B cell (primary cell): ENCODE results near the gene PLPPR2. TPM values are rescaled to one million over a fixed set of nuclear protein-coding genes. Genes with fewer than 3 reads are reported as not detected.

ENCODE experiments used
- ATAC-seq: fragments of 200-7000 bp; cut with Tn5 transposase; one replicate; pipeline ENCODE4 v1.10.0; 2021; ENCODE audit warnings: low read depth, mild to moderate bottlenecking, moderate number of reproducible peaks, moderate library complexity
- CTCF ChIA-PET: fragments of 350-600 bp; sonication (Branson Sonifier 250); formaldehyde crosslinking; loops from one replicate; lab custom pipeline; 2021; ENCODE audit warnings: antibody characterized with exemption, inconsistent platforms; lab: Charles Lee
- POLR2A ChIA-PET: fragments of 350-600 bp; sonication (Branson Sonifier 250); formaldehyde crosslinking; loops from one replicate; lab custom pipeline; 2021; ENCODE audit warnings: antibody characterized with exemption; lab: Charles Lee
- DNase-seq: peaks from one replicate; pipeline ENCODE4 v3.0.0; 2013
- H2AFZ ChIP-seq: 2 replicates; pipeline ENCODE4 v1.6.1; 2012; ENCODE audit warnings: mild to moderate bottlenecking, low read depth, low read length; ENCODE audit not compliant: insufficient read depth, poor library complexity, severe bottlenecking
- H3K27ac ChIP-seq, 2 donors: 1 replicate in 1 of 2; 2 replicates in 1 of 2; pipeline ENCODE4 v1.5.1; 2012 to 2013; ENCODE audit warnings: low read length in 2 of 2, mild to moderate bottlenecking in 2 of 2, moderate library complexity in 1 of 2
- H3K27me3 ChIP-seq, 4 experiments: fragments of 200-600 bp in 1 of 4; sonication (generic) in 1 of 4; replicated peaks in 1 of 4; 1 replicate in 2 of 4; 2 replicates in 2 of 4; pipeline versions ENCODE4 v1.6.1 to v1.7.0; 2013 to 2016; ENCODE audit warnings: low read length in 3 of 4, mild to moderate bottlenecking in 2 of 4, mixed read lengths in 1 of 4, moderate library complexity in 1 of 4; ENCODE audit not compliant: insufficient read depth in 4 of 4, control insufficient read depth in 3 of 4; ENCODE audit errors: control extremely low read depth in 1 of 4
- H3K36me3 ChIP-seq, 2 experiments: replicated peaks in 1 of 2; 1 replicate in 1 of 2; 2 replicates in 1 of 2; pipeline versions ENCODE4 v1.6.1 to v1.7.1; 2013; ENCODE audit warnings: low read length in 1 of 2; ENCODE audit not compliant: insufficient read depth in 2 of 2, control insufficient read depth in 1 of 2; ENCODE audit errors: control extremely low read depth in 1 of 2, extremely low read depth in 1 of 2
- H3K4me1 ChIP-seq, 2 donors: fragments of 200-600 bp in 1 of 2; sonication (generic) in 1 of 2; 1 replicate in 1 of 2; 2 replicates in 1 of 2; pipeline versions ENCODE4 v1.5.1 to v1.6.1; 2013 to 2017; ENCODE audit warnings: low read length in 2 of 2; ENCODE audit not compliant: control insufficient read depth in 2 of 2, insufficient read depth in 2 of 2
- H3K4me2 ChIP-seq: replicated peaks from 2 replicates; pipeline ENCODE3; 2012; ENCODE audit warnings: mild to moderate bottlenecking, low read depth, low read length; ENCODE audit not compliant: poor library complexity, severe bottlenecking
- H3K4me3 ChIP-seq, 5 experiments: fragments of 200-600 bp in 1 of 5; sonication (generic) in 1 of 5; 1 replicate in 3 of 5; 2 replicates in 2 of 5; pipeline versions ENCODE4 v1.5.1 to v1.7.0; 2011 to 2016; ENCODE audit warnings: low read length in 4 of 5, mild to moderate bottlenecking in 4 of 5, low read depth in 2 of 5, control low read depth in 1 of 5, moderate library complexity in 1 of 5; ENCODE audit not compliant: insufficient read depth in 1 of 5; ENCODE audit errors: control extremely low read depth in 1 of 5, extremely low read depth in 1 of 5
- H3K79me2 ChIP-seq: fragments of 200-600 bp; sonication (generic); one replicate; pipeline ENCODE4 v1.6.0; 2016; ENCODE audit warnings: low read length; ENCODE audit not compliant: control insufficient read depth, insufficient read depth
- H3K9ac ChIP-seq: fragments of 200-600 bp; sonication (generic); 2 replicates; pipeline ENCODE4 v1.6.1; 2017; ENCODE audit warnings: mild to moderate bottlenecking, low read length, moderate library complexity
- H3K9me3 ChIP-seq, 3 donors: one replicate each; pipeline versions ENCODE4 v1.6.1 to v1.7.1; 2013; ENCODE audit warnings: low read length in 2 of 3; ENCODE audit not compliant: control insufficient read depth in 2 of 3, insufficient read depth in 1 of 3; ENCODE audit errors: control extremely low read depth in 1 of 3
- H4K20me1 ChIP-seq: 2 replicates; pipeline ENCODE4 v1.6.0; 2012; ENCODE audit warnings: mild to moderate bottlenecking, low read length; ENCODE audit not compliant: insufficient read depth, control insufficient read depth, poor library complexity, severe bottlenecking
- H3K27ac Mint-ChIP-seq: one replicate; pipeline ENCODE4 v1.8.0; 2021; ENCODE audit warnings: mixed read lengths
- H3K27me3 Mint-ChIP-seq: one replicate; pipeline ENCODE4 v1.8.0; 2021; ENCODE audit warnings: mixed read lengths
- H3K4me1 Mint-ChIP-seq: one replicate; pipeline ENCODE4 v1.8.0; 2021; ENCODE audit warnings: mixed read lengths
- H3K4me3 Mint-ChIP-seq: one replicate; pipeline ENCODE4 v1.8.0; 2021; ENCODE audit warnings: mixed read lengths
- H3K9me3 Mint-ChIP-seq: one replicate; pipeline ENCODE4 v1.8.0; 2022; ENCODE audit warnings: mixed read lengths; ENCODE audit not compliant: insufficient read depth
- CTCF ChIP-seq: fragments of 200-600 bp; IDR thresholded peaks from one replicate; pipeline ENCODE4 v1.8.0; 2022; ENCODE audit warnings: antibody characterized with exemption, mild to moderate bottlenecking
- EZH2 ChIP-seq: IDR thresholded peaks from 2 replicates; pipeline ENCODE4 v1.6.1; 2012; ENCODE audit warnings: borderline replicate concordance, low read depth, mild to moderate bottlenecking, moderate library complexity, low read length; ENCODE audit not compliant: insufficient read depth, poor library complexity, severe bottlenecking
- WGBS: methylation state at CpG from one replicate; pipeline ENCODE4 v1.1.5; 2013; ENCODE audit warnings: missing lambda C conversion rate; ENCODE audit not compliant: insufficient coverage; 5-methylcytosine and 5-hydroxymethylcytosine counted together
- intact Hi-C: fragments of 100-400 bp; cut with micrococcal nuclease; formaldehyde crosslinking; loops from one replicate; pipeline ENCODE4 v1.10.0; 2022
- polyA plus RNA-seq: library from polyadenylated mRNA; depleted of rRNA; stranded (reverse); fragments of >200 nt; gene quantifications from 2 replicates; pipeline ENCODE4 v1.2.3, GENCODE V29; 2012
- total RNA-seq, 2 donors: library from RNA; stranded (reverse); fragments of 120-200 nt in 1 of 2; gene quantifications; 1 replicate in 1 of 2; 2 replicates in 1 of 2; pipeline versions ENCODE4 v1.2.3 to v1.2.4, GENCODE V29; 2013 to 2022

Gene PLPPR2
- total and polyA plus RNA-seq, 2 donors (not counting 1 experiment from before 2014, with no cell fraction given) = 3.8 to 11.1 TPM

GRCh38 chr19:11375143-11375948, 20.1 kb downstream of the PLPPR2 start:
- Histone ChIP-seq H3K36me3 (no peaks in the 10 kb centered on the region), H3K4me1 (peaks cover 31 to 36% of the 10 kb centered on the region in 2 donors), H3K27ac (peak overlapping the region; percentile 70 to 88), H3K27me3 (no peaks in the 10 kb centered on the region), H4K20me1 (no peaks in the 10 kb centered on the region), H3K9ac (peak overlapping the region; percentile 82), H3K4me3 (peak overlapping the region; percentile 64 to 83 (median 74)), H2AFZ (peak overlapping the region; percentile 84), H3K4me2 (peak overlapping the region; percentile 96), H3K79me2 (peaks cover 16% of the 10 kb centered on the region), H3K9me3 (no peaks in the 10 kb centered on the region)
- DNase-seq = peak; percentile 79
- H3K4me1 Mint-ChIP-seq = peaks cover 20% of the 10 kb centered on the region
- intact Hi-C loops = loop anchor here (2.0 to 10.0 kb wide), 2 partner anchors 83 to 1561 kb away; partner anchors contain the start of gene FBXL12
- ChIA-PET POLR2A (interaction anchor here (0.5 to 2.5 kb wide), 11 partner anchors 8 to 914 kb away, joined by 3 to 23 read pairs (median 6); partner anchors contain the start of genes CCDC159, EPOR, RAB3D and TMEM205), CTCF (interaction anchor here (0.5 to 4.6 kb wide), 11 partner anchors 8 to 110 kb away, joined by 3 to 37 read pairs (median 5); partner anchors contain the start of gene EPOR)
- no peak overlapping the region for H3K27ac Mint-ChIP-seq
- TF ChIP-seq CTCF (no peak), EZH2 (no peak)
- 6% methylated on average over 24 of the region's 27 CpGs for WGBS
- no peaks in the 10 kb centered on the region for H3K9me3 Mint-ChIP-seq
- H3K27me3 Mint-ChIP-seq = no peaks in the 10 kb centered on the region
- peak; percentile 9 for ATAC-seq
- H3K4me3 Mint-ChIP-seq = no peak overlapping the region
